ENCODE data around the gene DBN1. TPM values are rescaled to one million over a fixed set of nuclear protein-coding genes. Genes with fewer than 3 reads are reported as not detected.

DBN1 gene
- total RNA-seq, 1 experiment from 2014 or later = 195 TPM

GRCh38 chr5:177508837-177509236 is 35.4 kb upstream of the DBN1 start:
- TF ChIP-seq, protein P1, sequence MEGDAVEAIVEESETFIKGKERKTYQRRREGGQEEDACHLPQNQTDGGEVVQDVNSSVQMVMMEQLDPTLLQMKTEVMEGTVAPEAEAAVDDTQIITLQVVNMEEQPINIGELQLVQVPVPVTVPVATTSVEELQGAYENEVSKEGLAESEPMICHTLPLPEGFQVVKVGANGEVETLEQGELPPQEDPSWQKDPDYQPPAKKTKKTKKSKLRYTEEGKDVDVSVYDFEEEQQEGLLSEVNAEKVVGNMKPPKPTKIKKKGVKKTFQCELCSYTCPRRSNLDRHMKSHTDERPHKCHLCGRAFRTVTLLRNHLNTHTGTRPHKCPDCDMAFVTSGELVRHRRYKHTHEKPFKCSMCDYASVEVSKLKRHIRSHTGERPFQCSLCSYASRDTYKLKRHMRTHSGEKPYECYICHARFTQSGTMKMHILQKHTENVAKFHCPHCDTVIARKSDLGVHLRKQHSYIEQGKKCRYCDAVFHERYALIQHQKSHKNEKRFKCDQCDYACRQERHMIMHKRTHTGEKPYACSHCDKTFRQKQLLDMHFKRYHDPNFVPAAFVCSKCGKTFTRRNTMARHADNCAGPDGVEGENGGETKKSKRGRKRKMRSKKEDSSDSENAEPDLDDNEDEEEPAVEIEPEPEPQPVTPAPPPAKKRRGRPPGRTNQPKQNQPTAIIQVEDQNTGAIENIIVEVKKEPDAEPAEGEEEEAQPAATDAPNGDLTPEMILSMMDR (IDR thresholded peaks at IDR 0.05) = no peak
- TF ChIP-seq, protein P2, sequence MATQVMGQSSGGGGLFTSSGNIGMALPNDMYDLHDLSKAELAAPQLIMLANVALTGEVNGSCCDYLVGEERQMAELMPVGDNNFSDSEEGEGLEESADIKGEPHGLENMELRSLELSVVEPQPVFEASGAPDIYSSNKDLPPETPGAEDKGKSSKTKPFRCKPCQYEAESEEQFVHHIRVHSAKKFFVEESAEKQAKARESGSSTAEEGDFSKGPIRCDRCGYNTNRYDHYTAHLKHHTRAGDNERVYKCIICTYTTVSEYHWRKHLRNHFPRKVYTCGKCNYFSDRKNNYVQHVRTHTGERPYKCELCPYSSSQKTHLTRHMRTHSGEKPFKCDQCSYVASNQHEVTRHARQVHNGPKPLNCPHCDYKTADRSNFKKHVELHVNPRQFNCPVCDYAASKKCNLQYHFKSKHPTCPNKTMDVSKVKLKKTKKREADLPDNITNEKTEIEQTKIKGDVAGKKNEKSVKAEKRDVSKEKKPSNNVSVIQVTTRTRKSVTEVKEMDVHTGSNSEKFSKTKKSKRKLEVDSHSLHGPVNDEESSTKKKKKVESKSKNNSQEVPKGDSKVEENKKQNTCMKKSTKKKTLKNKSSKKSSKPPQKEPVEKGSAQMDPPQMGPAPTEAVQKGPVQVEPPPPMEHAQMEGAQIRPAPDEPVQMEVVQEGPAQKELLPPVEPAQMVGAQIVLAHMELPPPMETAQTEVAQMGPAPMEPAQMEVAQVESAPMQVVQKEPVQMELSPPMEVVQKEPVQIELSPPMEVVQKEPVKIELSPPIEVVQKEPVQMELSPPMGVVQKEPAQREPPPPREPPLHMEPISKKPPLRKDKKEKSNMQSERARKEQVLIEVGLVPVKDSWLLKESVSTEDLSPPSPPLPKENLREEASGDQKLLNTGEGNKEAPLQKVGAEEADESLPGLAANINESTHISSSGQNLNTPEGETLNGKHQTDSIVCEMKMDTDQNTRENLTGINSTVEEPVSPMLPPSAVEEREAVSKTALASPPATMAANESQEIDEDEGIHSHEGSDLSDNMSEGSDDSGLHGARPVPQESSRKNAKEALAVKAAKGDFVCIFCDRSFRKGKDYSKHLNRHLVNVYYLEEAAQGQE (IDR thresholded peaks at IDR 0.05; ENCODE audit: insufficient read depth in 1 of 2, low read depth in 2 of 2, low read length in 1 of 2) = no peak
- no peak for TF ChIP-seq TCF7L2 (IDR thresholded peaks at IDR 0.05; ENCODE audit: low read depth, low read length)
- no peak for TF ChIP-seq POLR2AphosphoS5 (IDR thresholded peaks at IDR 0.05; ENCODE audit: low read depth, low read length)
- TF ChIP-seq SIN3A (IDR thresholded peaks at IDR 0.05; ENCODE audit: borderline replicate concordance, insufficient read depth, low read depth, low read length) = no peak
- POLR2A ChIA-PET = interaction anchor here (0.6 kb wide), 1 partner anchor 165 kb away, joined by 11 read pairs; no protein-coding TSS in a partner anchor
- intact Hi-C loops (cut with micrococcal nuclease; ENCODE audit: unreplicated experiment) = no loop called here

DNA sequence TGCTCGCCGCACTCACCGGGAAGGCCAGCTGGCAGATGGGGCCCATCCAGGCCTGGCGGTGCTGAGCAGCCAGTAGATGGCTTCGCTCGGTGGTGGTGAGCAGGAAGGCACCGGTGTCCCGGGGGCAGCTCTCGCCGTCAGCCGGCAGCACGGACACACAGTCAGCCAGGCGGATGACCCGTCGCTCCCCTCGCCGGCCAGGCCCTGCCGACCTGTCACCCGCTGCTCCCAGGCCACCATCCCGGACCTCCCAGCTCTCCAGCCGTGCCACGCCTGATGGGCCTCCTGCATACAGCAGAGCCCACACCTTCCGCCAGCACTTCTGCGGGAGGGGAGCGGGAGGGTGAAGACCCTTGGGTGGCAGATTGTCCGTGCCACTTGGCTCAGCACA is 34.8 kb upstream of the DBN1 start:
- BruUV-seq (replicated peaks) = no TSS peak
- ChIA-PET CTCF (interaction anchor here (1.4 kb wide), 1 partner anchor 13 kb away, joined by 3 read pairs; no protein-coding TSS in a partner anchor), POLR2A (interaction anchor here (0.6 kb wide), 1 partner anchor 164 kb away, joined by 11 read pairs; no protein-coding TSS in a partner anchor)
- Histone ChIP-seq H3K27ac (ENCODE audit: low read length) (no peak overlapping the region), H3K27me3 (ENCODE audit: control insufficient read depth, insufficient read depth, low read length) (no peaks in the 10 kb centered on the region), H3K9me3 (ENCODE audit: control insufficient read depth, insufficient read depth, low read depth, low read length) (no peaks in the 10 kb centered on the region), H3K4me1 (ENCODE audit: control insufficient read depth, insufficient read depth, low read length) (peaks cover 3% of the 10 kb centered on the region; the same call in 1 of the 2 replicates), H3K36me3 (ENCODE audit: control insufficient read depth, insufficient read depth, low read length) (peaks cover 3% of the 10 kb centered on the region), H3K4me3 (ENCODE audit: low read depth in 2 of 2, low read length in 2 of 2) (no peak overlapping the region)
- TF ChIP-seq SIN3A (IDR thresholded peaks at IDR 0.05; ENCODE audit: borderline replicate concordance, insufficient read depth, low read depth, low read length) (no peak), POLR2AphosphoS5 (IDR thresholded peaks at IDR 0.05; ENCODE audit: low read depth, low read length) (no peak), TCF7L2 (IDR thresholded peaks at IDR 0.05; ENCODE audit: low read depth, low read length) (no peak)
- TF ChIP-seq, protein P2 (IDR thresholded peaks at IDR 0.05; ENCODE audit: insufficient read depth in 1 of 2, low read depth in 2 of 2, low read length in 1 of 2) = no peak
- TF ChIP-seq, protein P1 (IDR thresholded peaks at IDR 0.05) = no peak
- no peak for ATAC-seq
- no peak for DNase-seq (ENCODE audit: low read depth, low spot score)
- in situ Hi-C loops (cut with HindIII; ENCODE audit: low pct_unique_long_range_greater_than_20kb, low sequenced_read_pairs) = no loop called here
- intact Hi-C loops (cut with micrococcal nuclease; ENCODE audit: unreplicated experiment) = no loop called here

More at GRCh38 chr5:177508837-177509236, 35.4 kb upstream of the DBN1 start:
- DNase-seq (ENCODE audit: low read depth, low spot score) = no peak
- Histone ChIP-seq H3K4me3 (ENCODE audit: low read depth in 2 of 2, low read length in 2 of 2) (no peak overlapping the region), H3K27ac (ENCODE audit: low read length) (no peak overlapping the region), H3K4me1 (ENCODE audit: control insufficient read depth, insufficient read depth, low read length) (peaks cover 3% of the 10 kb centered on the region; the same call in 1 of the 2 replicates), H3K27me3 (ENCODE audit: control insufficient read depth, insufficient read depth, low read length) (no peaks in the 10 kb centered on the region), H3K36me3 (ENCODE audit: control insufficient read depth, insufficient read depth, low read length) (peaks cover 3% of the 10 kb centered on the region), H3K9me3 (ENCODE audit: control insufficient read depth, insufficient read depth, low read depth, low read length) (no peaks in the 10 kb centered on the region)
- in situ Hi-C loops (cut with HindIII; ENCODE audit: low pct_unique_long_range_greater_than_20kb, low sequenced_read_pairs) = no loop called here
- no peak for ATAC-seq
- CTCF ChIA-PET = interaction anchor here (0.5 kb wide), 1 partner anchor 15 kb away, joined by 4 read pairs; no protein-coding TSS in a partner anchor
- no TSS peak for BruUV-seq (replicated peaks)
